Measurements from ENCODE around the gene RAP1A.
A peak's percentile ranks its signal among the peaks of the same experiment; 100 is the strongest.
"Not testable (repeated sequence)": the region's sequence is repeated elsewhere in the genome, so short reads cannot be mapped to it uniquely, and the experiment has no call there.

The RAP1A gene

DNA sequence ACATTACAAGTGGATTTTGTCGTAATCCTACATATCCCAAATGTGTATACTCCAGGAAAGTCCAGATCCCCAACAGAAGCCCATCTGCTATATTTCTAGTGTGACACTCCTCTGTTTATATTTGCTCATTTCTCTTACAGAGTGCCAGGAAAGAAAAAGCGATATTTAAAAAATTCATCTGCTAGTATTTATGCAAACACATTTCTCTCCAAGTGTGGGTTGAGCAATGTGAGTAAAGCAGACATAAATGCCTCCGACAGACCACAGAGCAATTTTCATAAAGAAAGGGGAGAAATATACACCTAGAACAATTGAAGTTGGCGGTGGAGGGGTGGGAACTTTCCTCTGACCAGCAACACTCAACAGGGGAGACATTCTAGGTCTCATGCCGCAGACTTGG, 22.2 kb upstream of the RAP1A start:
- DNase-seq (ENCODE audit: low read depth in 2 of 2), result peak in 1 of 2 donors; percentile 20

DNA sequence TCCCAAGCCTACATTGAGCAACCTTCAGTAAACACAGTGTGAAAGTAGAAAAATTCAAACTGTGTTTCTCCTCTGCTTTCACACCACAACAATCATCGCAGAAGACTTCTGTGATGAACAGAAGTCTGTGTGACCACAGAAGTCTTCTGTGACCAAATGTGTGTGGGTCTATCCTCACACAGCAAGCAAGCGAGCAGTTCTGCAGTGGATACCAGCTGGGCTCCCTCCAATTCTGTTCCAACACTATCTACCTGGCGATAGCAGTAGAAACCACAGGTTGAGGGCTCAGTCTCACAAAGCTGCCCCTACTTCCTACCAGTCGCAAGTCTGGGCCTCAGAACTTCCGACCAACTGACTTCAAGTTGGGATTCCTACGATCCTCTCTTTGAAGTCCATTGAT, 21.0 kb upstream of the RAP1A start:
- peak; percentile 24 to 32 for DNase-seq (ENCODE audit: low read depth in 2 of 2)

DNA sequence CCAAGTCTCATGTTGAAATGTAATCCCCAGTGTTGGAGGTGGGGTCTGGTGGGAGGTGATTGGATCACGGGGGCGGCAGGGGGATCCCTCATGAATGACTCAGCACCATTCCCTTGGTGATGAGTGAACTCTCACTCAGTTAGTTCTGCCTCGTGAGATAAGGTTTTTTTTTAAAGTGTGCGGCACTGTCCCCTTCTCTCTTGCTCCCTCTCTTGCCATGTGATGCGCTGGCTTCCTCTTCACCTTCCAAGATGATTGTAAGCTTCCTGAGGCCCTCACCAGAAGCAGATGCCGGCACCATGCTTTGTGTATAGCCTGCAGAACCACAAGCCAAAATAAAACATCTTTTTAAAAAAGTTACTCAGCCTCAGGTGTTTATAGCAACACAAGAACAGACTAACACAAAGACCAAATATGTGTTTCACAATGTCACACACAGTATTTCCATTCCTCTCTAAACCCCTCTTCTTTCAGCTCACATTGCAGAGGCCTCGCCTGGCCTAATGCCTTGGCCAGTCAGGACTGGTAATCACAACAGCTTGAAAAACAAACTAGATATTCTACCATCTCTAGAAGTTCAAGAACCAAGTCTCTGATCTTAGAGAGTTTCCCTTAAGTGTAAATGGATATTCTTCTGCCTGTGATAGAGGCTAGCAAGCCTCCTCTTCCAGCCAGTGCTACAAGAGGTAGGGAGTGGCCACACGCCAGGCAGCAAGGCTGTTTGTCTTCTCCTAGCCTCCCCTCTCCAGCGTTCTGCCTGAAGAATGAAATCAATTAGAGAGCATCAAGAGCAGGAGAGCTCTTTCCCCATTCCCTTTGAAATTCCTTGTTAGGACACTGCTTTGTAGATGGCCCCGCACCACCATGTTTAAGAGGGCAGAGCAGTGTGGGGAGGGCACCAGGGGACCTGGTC, 19.6 kb upstream of the RAP1A start:
- no peak for DNase-seq (ENCODE audit: low read depth in 2 of 2)

DNA sequence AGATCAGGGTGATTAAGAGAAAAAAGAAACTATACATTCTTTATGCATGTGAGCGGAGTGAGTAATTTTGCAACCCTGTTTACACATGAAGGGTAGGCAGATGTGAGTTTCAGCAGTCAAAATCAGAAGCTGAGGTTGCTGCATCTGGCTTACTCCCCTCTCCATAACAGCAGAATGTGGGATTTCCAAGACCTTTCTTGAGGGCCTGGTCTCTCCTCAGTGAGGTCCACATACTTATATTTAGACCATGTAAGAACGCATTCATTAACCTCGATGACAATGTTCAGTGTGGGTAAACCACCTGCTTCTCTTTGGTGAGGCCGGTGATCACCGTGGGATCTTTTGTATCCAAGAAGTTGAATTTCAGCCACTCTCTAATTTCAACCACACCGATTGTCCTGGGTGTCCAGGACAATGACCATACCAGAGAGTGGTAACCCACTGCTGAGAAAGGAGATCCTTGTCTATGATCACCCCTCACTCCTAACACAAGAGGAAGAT, 18.7 kb upstream of the RAP1A start:
- DNase-seq (ENCODE audit: low read depth in 2 of 2), result peak; percentile 37

- DNase-seq (ENCODE audit: low read depth in 2 of 2), result no peak
Observed at GRCh38 chr1:111602302-111602701, 17.3 kb upstream of the RAP1A start.

DNA sequence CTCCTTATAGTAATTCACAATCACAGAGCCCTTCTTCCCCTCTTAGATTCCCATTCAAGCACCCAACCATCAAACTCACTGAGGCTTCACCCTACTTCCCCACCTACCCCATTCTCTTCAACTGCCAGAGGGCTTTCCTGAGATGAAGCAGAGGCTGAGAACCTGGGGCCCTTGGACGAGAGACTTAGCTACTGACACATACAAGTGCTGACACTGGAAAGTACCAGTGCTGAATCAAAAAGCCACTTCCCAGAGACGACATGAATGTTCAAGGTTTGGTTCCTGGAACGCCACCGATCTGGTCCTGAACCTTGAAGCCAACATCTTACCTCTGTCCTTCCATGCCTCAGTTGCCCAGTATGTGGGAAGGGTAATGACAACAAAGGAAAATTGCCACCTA, 16.6 kb upstream of the RAP1A start:
- peak; percentile 24 to 41 for DNase-seq (ENCODE audit: low read depth in 2 of 2)

GRCh38 chr1:111603979-111604378, 15.6 kb upstream of the RAP1A start:
- DNase-seq (ENCODE audit: low read depth in 2 of 2), result peak; percentile 70 to 77

DNA sequence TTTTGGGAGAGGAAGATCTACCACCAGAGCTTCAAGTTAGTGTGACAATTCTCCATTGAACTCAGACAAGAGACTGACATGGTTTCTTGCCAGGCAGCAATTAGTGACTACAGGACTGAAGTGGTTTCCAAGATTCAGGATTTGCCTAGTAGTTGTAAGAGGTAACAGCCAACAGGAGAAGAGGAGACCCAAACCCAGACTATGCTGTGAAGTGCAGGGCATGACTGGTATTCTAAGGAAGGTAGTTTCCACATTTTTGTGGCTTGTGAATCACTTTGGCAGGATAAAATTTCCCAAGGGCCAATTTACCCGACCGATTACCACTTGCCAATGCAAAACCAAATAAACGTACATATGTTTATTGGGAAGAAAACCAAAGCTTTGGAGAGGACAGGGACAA, 14.7 kb upstream of the RAP1A start:
- no peak for DNase-seq (ENCODE audit: low read depth in 2 of 2)

- no peak for DNase-seq (ENCODE audit: low read depth in 2 of 2)
Observed at GRCh38 chr1:111605576-111605975, 14.0 kb upstream of the RAP1A start.

- DNase-seq (ENCODE audit: low read depth in 2 of 2), result not testable (repeated sequence)
Observed at GRCh38 chr1:111606457-111607215, 13.0 kb upstream of the RAP1A start.

DNA sequence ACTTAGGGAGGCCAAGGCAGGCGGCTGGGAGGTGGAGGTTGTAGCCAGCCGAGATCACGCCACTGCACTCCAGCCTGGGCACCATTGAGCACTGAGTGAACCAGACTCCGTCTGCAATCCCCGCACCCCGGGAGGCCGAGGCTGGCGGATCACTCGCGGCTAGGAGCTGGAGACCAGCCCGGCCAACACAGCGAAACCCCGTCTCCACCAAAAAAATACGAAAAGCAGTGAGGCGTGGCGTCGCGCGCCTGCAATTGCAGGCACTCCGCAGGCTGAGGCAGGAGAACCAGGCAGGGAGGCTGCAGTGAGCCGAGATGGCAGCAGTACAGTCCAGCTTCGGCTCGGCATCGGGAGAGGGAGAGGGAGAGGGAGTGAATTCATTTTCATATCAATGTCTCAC, 11.1 kb upstream of the RAP1A start:
- not testable (repeated sequence) for DNase-seq (ENCODE audit: low read depth in 2 of 2)

DNA sequence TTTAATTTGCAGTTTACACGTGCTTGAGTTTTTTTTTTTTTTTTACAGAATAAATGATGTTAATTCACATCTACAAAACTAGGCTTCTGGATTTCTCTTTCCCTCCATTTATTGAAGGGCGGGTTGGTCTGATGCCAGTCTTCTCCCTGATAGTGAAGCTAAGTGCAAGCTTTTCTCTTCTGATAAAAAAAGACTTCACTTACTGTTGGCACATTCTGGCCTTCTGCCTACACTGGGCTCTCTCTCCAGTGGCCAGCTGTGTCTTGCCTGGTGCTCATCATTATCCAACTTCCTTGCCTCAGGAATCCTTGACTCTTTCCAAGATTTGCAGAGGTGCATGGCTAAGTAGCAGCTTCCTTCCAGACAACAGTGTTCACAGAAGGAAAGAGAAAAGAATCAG, 7.6 kb upstream of the RAP1A start:
- no peak for DNase-seq (ENCODE audit: low read depth in 2 of 2)

GRCh38 chr1:111615870-111616715, 3.5 kb upstream of the RAP1A start:
- peak in 1 of 2 donors; percentile 51 for DNase-seq (ENCODE audit: low read depth in 2 of 2)

GRCh38 chr1:111618081-111618480, 1.5 kb upstream of the RAP1A start:
- DNase-seq (ENCODE audit: low read depth in 2 of 2), result no peak

DNA sequence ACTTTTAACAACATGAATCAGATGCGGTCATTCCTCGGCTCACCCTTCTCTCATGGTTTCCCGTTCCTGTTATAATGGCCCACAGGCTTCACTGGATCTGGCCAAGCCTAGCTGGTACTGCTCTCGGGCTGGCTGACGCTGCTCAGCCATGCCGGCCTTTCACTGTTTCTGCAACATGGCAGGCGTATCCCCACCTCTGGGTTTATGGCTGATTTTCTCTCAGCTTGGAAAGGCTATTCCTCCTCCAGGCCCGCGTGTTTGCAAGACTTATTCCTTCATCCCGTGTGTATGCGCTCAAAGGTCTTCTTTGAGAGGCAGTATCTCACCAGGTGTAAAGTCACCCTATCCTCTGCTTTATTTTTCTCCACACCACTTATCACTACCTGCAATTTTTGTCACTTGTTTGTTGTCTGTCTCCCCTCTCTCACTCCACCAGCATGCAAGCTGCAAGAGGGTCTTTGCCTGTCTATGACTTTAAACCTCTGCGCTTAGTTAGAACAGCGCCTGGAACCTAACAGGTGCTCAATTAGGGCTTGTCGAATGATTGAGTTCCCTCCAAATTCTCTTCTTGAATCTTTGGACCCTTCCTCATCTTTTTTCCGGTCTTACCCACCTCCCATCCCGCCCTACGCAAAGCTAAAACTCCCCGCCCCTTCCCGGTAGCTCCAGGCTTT, 491 bp upstream of the RAP1A start:
- DNase-seq (ENCODE audit: low read depth in 2 of 2), result no peak

DNA sequence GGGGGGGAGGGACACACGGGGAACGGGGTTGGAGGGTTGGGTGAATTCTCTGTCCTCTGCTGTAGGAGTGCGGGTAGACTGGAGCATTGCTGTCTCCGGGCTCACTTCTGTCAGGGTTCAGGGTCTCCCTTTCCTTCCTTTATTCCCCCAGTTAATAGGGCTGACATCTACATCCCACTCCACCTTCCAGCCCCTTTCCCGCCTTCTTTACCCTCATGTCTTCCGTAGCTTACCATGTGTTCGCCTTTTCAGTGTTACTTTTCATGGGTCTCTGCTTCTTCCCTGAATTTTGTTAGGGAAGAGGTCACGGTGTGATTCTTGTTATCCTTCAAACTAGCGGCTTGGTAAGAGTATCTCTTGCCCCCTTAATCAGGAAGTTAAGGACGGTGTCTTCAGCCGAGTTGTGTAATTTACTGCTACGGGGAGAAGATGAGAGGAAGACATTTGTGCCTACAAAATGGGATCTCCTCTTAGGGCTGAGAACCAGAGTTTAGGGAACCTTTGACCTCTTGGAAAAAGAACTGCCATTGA, 917 bp downstream of the RAP1A start:
- DNase-seq (ENCODE audit: low read depth in 2 of 2), result no peak

DNA sequence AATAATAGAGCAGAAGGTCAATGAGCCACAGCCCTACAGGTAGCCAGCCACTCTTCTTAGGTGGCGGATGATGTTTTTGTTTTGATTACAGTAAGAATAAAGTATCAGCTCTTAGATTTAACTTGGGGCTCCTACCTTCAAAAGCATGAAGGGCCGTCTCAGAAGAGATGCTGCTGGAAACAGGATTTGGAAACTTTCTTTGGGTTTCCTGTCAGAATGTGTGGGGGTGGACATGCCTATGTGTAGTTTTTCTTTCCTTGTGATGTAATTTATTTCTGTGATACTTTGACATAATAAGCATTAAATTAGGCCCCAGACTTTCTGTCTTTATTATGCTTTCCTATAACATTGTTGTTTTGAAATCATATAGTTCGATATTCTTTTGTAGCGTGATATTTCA, 1.5 kb downstream of the RAP1A start:
- DNase-seq (ENCODE audit: low read depth in 2 of 2), result no peak

DNA sequence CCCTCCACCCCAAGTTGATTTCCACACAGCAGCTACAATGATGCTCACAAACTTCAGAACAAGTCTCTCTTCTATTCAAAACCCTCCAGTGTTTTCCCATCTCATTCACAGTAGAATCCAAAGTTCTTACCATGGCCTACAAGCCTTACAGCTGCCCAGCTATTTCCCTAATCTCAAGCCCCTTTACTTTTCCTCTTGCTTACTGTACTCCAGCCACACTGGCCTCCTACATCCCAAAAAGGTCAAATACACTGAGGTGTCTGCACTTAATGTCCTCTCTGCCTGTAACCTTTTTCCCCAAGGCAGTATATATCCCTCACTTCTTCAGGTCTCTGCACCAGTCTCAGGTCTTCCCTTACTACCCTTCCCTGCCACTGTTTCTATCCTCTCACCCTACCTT, 2.6 kb downstream of the RAP1A start:
- no peak for DNase-seq (ENCODE audit: low read depth in 2 of 2)

DNA sequence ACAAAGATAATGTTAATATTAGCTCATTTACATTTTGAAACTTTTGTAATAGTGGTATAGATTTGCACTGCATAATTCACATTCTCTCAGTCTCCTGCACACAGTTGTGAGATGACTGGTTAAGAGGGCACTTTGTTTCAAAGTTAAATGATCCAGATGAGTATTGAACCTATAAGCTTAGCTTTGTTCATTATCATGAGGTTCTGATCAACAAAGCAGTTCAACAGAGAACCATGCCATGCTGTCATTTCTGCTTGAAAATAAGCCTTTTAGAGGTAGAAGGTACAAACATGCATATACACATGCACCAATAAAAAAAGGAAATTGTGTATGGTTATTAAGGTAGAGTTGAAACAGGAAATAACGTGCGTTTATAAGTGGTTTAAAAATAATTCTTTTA, 4.8 kb downstream of the RAP1A start:
- DNase-seq (ENCODE audit: low read depth in 2 of 2), result no peak

GRCh38 chr1:111625276-111625675, 5.7 kb downstream of the RAP1A start:
- no peak for DNase-seq (ENCODE audit: low read depth in 2 of 2)

- DNase-seq (ENCODE audit: low read depth in 2 of 2), result no peak
Observed at GRCh38 chr1:111628153-111628552, 8.6 kb downstream of the RAP1A start.
